Liver (tissue), 9 donors: Measurements from ENCODE around the gene ARL4A. TPM values are rescaled to one million over a fixed set of nuclear protein-coding genes. Genes with fewer than 3 reads are reported as not detected.

Experiments used
- DNase-seq: peaks from one replicate; pipeline ENCODE4 v3.0.0-alpha.2; 2017; ENCODE audit warnings: low spot score
- H3K27ac ChIP-seq, 2 donors: one replicate each; pipeline ENCODE4 v1.7.0; 2013; ENCODE audit warnings: inconsistent platforms in 2 of 2, low read length in 2 of 2, control low read depth in 1 of 2, low read depth in 1 of 2, mild to moderate bottlenecking in 1 of 2
- H3K27me3 ChIP-seq, 4 donors: one replicate each; pipeline versions ENCODE4 v1.6.1 to v1.7.0; 2013; ENCODE audit warnings: low read length in 3 of 4, inconsistent platforms in 1 of 4, mild to moderate bottlenecking in 1 of 4, moderate library complexity in 1 of 4; ENCODE audit not compliant: control insufficient read depth in 4 of 4, insufficient read depth in 4 of 4
- H3K36me3 ChIP-seq, 4 donors: one replicate each; pipeline versions ENCODE4 v1.6.1 to v1.7.0; 2013; ENCODE audit warnings: low read length in 3 of 4, mild to moderate bottlenecking in 3 of 4, low read depth in 1 of 4, moderate library complexity in 1 of 4; ENCODE audit not compliant: control insufficient read depth in 4 of 4, insufficient read depth in 3 of 4
- H3K4me1 ChIP-seq, 4 donors: one replicate each; pipeline versions ENCODE4 v1.6.1 to v1.7.0; 2013; ENCODE audit warnings: low read length in 3 of 4, mild to moderate bottlenecking in 3 of 4, moderate library complexity in 1 of 4; ENCODE audit not compliant: control insufficient read depth in 4 of 4, insufficient read depth in 4 of 4
- H3K4me3 ChIP-seq, 3 donors: one replicate each; pipeline versions ENCODE4 v1.6.1 to v1.7.0; 2013; ENCODE audit warnings: low read length in 3 of 3, control low read depth in 1 of 3, low read depth in 1 of 3, mild to moderate bottlenecking in 1 of 3
- H3K9ac ChIP-seq, 2 donors: one replicate each; pipeline ENCODE4 v1.7.0; 2013; ENCODE audit warnings: low read length in 2 of 2, mild to moderate bottlenecking in 2 of 2, moderate library complexity in 2 of 2, control low read depth in 1 of 2, low read depth in 1 of 2
- H3K9me3 ChIP-seq, 4 donors: one replicate each; pipeline versions ENCODE4 v1.6.1 to v1.7.0; 2013; ENCODE audit warnings: low read length in 3 of 4; ENCODE audit not compliant: control insufficient read depth in 4 of 4
- EGR1 ChIP-seq, 2 donors: IDR thresholded peaks; 2 replicates each; pipeline ENCODE4 v1.6.1; 2016 to 2018; ENCODE audit warnings: antibody characterized with exemption in 2 of 2, low read depth in 2 of 2
- FOXA1 ChIP-seq: IDR thresholded peaks from 2 replicates; pipeline ENCODE4 v1.6.1; 2016; ENCODE audit warnings: antibody characterized with exemption
- FOXA2 ChIP-seq: IDR thresholded peaks from 2 replicates; pipeline ENCODE4 v1.6.1; 2016; ENCODE audit warnings: antibody characterized with exemption
- GABPA ChIP-seq, 2 donors: IDR thresholded peaks in 1 of 2; conservative IDR thresholded peaks in 1 of 2; 2 replicates each; pipeline ENCODE4 v1.6.1; 2016; ENCODE audit warnings: antibody characterized with exemption in 2 of 2, mild to moderate bottlenecking in 1 of 2, moderate library complexity in 1 of 2
- HNF4A ChIP-seq, 2 donors: conservative IDR thresholded peaks; 2 replicates each; pipeline ENCODE4 v1.6.1; 2016; ENCODE audit warnings: antibody characterized with exemption in 2 of 2, mild to moderate bottlenecking in 2 of 2
- HNF4G ChIP-seq: IDR thresholded peaks from 2 replicates; pipeline ENCODE4 v1.6.1; 2016; ENCODE audit warnings: antibody characterized with exemption
- JUND ChIP-seq, 2 donors: IDR thresholded peaks; 2 replicates each; pipeline ENCODE4 v1.6.1; 2016; ENCODE audit warnings: antibody characterized with exemption in 2 of 2
- RAD21 ChIP-seq, 2 donors: IDR thresholded peaks; 2 replicates each; pipeline ENCODE4 v1.6.1; 2016; ENCODE audit warnings: antibody characterized with exemption in 2 of 2, mild to moderate bottlenecking in 2 of 2
- RXRA ChIP-seq, 2 donors: IDR thresholded peaks; 2 replicates each; pipeline ENCODE4 v1.6.1; 2017 to 2018; ENCODE audit warnings: antibody characterized with exemption in 2 of 2, mild to moderate bottlenecking in 1 of 2
- SP1 ChIP-seq: IDR thresholded peaks from 2 replicates; pipeline ENCODE4 v1.6.1; 2018; ENCODE audit warnings: antibody characterized with exemption, mild to moderate bottlenecking
- polyA plus RNA-seq, 2 donors: library from polyadenylated mRNA; stranded (reverse) in 1 of 2; unstranded in 1 of 2; fragments of 200-250 nt in 1 of 2; fragments of >200 nt in 1 of 2; fragmentation: Nextera tagmentation in 1 of 2; extraction: Ambion mirVana in 1 of 2; gene quantifications; one replicate each; pipeline versions ENCODE4 v1.2.1 to v1.2.3, GENCODE V29; 2013 to 2015
- total RNA-seq, 2 donors: library from RNA; depleted of rRNA; stranded (reverse); fragments of >200 nt; gene quantifications; one replicate each; pipeline ENCODE4 v1.2.3, GENCODE V29; 2014
- TF ChIP-seq, protein P1 (sequence below): fragments of 150-350 bp; IDR thresholded peaks from 2 replicates; pipeline ENCODE4 v1.5.1; 2017; ENCODE audit warnings: improper control_type of control experiment, low read depth, low read length; ENCODE audit not compliant: missing input control
- TF ChIP-seq, protein P2 (sequence below): IDR thresholded peaks from 2 replicates; pipeline ENCODE4 v1.6.1; 2016; ENCODE audit warnings: antibody characterized with exemption
- TF ChIP-seq, protein P3 (sequence below): IDR thresholded peaks from 2 replicates; pipeline ENCODE4 v1.6.1; 2016; ENCODE audit warnings: antibody characterized with exemption
- TF ChIP-seq, protein P4 (sequence below): IDR thresholded peaks from 2 replicates; pipeline ENCODE4 v1.6.1; 2016; ENCODE audit warnings: antibody characterized with exemption, mild to moderate bottlenecking
- TF ChIP-seq, protein P5 (sequence below): IDR thresholded peaks from 2 replicates; pipeline ENCODE4 v1.6.1; 2016; ENCODE audit warnings: antibody characterized with exemption
- donor health status: healthy.
- donor health status: healthy.
- donor health status: healthy.
- donor health status: healthy.
- donor health status: healthy.

ARL4A gene
- total and polyA plus RNA-seq, 4 donors, result 7.5 to 77.3 (median 16.0) TPM

DNA sequence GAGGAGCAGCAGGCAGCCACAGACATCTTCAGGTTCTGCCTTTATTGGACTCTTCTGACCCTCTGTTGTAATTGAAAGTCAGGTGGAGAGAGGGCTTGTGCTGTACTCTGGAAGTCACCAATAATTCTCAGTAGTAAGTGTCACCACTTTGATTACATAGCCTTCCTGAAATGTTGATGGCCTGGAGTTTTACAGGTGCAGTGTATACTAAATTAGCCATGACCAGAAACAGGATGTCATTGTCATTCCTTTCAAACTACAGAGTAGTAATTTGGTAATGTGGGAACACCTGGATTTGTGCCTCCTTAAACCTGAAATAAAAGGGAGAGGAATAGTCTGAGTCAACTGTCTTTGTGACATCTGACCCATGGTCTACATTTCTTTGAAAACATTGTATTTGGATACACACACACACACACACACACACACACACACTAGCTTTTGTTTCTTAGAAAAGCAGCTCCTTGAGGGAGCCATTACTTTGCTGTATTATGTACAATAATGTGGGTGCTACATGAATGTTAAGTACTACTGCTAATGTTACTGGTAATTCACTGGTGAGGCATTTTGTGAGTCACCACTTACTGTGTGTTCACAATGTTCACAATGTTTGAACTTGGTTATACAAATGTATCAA, 19.6 kb downstream of the ARL4A start:
- Histone ChIP-seq H3K9ac (no peak overlapping the region), H3K4me1 (no peaks in the 10 kb centered on the region), H3K27ac (no peak overlapping the region), H3K4me3 (no peak overlapping the region), H3K9me3 (no peaks in the 10 kb centered on the region), H3K36me3 (no peaks in the 10 kb centered on the region), H3K27me3 (no peaks in the 10 kb centered on the region)
- TF ChIP-seq, protein P1, sequence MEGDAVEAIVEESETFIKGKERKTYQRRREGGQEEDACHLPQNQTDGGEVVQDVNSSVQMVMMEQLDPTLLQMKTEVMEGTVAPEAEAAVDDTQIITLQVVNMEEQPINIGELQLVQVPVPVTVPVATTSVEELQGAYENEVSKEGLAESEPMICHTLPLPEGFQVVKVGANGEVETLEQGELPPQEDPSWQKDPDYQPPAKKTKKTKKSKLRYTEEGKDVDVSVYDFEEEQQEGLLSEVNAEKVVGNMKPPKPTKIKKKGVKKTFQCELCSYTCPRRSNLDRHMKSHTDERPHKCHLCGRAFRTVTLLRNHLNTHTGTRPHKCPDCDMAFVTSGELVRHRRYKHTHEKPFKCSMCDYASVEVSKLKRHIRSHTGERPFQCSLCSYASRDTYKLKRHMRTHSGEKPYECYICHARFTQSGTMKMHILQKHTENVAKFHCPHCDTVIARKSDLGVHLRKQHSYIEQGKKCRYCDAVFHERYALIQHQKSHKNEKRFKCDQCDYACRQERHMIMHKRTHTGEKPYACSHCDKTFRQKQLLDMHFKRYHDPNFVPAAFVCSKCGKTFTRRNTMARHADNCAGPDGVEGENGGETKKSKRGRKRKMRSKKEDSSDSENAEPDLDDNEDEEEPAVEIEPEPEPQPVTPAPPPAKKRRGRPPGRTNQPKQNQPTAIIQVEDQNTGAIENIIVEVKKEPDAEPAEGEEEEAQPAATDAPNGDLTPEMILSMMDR, result no peak
- TF ChIP-seq RXRA (IDR thresholded peaks at IDR 0.05) (no peak), HNF4G (no peak), SP1 (no peak), EGR1 (IDR thresholded peaks at IDR 0.05; ENCODE audit: low read depth in 2 of 2) (no peak), GABPA (IDR thresholded peaks at IDR 0.05 in 1 of 2, conservative IDR thresholded peaks at IDR 0.05 in 1 of 2) (no peak), JUND (IDR thresholded peaks at IDR 0.05) (no peak), FOXA1 (no peak)
- TF ChIP-seq, protein P2, sequence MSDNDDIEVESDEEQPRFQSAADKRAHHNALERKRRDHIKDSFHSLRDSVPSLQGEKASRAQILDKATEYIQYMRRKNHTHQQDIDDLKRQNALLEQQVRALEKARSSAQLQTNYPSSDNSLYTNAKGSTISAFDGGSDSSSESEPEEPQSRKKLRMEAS, result no peak
- TF ChIP-seq, protein P3, sequence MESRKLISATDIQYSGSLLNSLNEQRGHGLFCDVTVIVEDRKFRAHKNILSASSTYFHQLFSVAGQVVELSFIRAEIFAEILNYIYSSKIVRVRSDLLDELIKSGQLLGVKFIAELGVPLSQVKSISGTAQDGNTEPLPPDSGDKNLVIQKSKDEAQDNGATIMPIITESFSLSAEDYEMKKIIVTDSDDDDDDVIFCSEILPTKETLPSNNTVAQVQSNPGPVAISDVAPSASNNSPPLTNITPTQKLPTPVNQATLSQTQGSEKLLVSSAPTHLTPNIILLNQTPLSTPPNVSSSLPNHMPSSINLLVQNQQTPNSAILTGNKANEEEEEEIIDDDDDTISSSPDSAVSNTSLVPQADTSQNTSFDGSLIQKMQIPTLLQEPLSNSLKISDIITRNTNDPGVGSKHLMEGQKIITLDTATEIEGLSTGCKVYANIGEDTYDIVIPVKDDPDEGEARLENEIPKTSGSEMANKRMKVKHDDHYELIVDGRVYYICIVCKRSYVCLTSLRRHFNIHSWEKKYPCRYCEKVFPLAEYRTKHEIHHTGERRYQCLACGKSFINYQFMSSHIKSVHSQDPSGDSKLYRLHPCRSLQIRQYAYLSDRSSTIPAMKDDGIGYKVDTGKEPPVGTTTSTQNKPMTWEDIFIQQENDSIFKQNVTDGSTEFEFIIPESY, result no peak
- TF ChIP-seq, protein P4, sequence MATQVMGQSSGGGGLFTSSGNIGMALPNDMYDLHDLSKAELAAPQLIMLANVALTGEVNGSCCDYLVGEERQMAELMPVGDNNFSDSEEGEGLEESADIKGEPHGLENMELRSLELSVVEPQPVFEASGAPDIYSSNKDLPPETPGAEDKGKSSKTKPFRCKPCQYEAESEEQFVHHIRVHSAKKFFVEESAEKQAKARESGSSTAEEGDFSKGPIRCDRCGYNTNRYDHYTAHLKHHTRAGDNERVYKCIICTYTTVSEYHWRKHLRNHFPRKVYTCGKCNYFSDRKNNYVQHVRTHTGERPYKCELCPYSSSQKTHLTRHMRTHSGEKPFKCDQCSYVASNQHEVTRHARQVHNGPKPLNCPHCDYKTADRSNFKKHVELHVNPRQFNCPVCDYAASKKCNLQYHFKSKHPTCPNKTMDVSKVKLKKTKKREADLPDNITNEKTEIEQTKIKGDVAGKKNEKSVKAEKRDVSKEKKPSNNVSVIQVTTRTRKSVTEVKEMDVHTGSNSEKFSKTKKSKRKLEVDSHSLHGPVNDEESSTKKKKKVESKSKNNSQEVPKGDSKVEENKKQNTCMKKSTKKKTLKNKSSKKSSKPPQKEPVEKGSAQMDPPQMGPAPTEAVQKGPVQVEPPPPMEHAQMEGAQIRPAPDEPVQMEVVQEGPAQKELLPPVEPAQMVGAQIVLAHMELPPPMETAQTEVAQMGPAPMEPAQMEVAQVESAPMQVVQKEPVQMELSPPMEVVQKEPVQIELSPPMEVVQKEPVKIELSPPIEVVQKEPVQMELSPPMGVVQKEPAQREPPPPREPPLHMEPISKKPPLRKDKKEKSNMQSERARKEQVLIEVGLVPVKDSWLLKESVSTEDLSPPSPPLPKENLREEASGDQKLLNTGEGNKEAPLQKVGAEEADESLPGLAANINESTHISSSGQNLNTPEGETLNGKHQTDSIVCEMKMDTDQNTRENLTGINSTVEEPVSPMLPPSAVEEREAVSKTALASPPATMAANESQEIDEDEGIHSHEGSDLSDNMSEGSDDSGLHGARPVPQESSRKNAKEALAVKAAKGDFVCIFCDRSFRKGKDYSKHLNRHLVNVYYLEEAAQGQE, result no peak
- TF ChIP-seq, protein P5, sequence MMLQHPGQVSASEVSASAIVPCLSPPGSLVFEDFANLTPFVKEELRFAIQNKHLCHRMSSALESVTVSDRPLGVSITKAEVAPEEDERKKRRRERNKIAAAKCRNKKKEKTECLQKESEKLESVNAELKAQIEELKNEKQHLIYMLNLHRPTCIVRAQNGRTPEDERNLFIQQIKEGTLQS, result no peak
- no peak for DNase-seq

DNA sequence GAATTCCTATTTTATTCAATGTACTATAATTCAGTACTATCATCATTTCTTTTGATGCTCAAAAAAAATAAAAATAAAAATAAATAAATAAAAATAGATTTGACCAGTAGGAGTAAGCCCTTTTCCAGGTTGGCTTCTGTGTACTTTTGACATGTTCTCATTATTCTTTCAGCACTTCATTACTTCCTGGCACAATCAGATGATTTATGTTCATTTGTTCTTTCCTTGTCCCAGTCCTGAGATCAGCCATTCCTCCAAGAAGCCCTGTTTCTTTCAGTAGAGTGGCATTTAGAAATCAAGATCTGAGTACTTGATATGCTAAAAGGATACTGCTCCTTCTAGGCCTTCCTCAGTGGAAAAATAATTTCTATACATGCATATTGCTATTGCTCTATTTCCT, 20.9 kb downstream of the ARL4A start:
- H3K4me1 ChIP-seq, result no peaks in the 10 kb centered on the region
- no peak overlapping the region for H3K9ac ChIP-seq
- DNase-seq, result no peak
- TF ChIP-seq EGR1 (IDR thresholded peaks at IDR 0.05; ENCODE audit: low read depth in 2 of 2), result no peak
- TF ChIP-seq FOXA1, result no peak
- no peak for TF ChIP-seq GABPA (IDR thresholded peaks at IDR 0.05 in 1 of 2, conservative IDR thresholded peaks at IDR 0.05 in 1 of 2)
- TF ChIP-seq, protein P1, result no peak
- no peak for TF ChIP-seq HNF4G
- TF ChIP-seq RAD21 (IDR thresholded peaks at IDR 0.05), result no peak
- TF ChIP-seq, protein P3, result no peak
- TF ChIP-seq RXRA (IDR thresholded peaks at IDR 0.05), result no peak
- TF ChIP-seq, protein P5, result no peak
- no peak for TF ChIP-seq FOXA2
- TF ChIP-seq HNF4A (conservative IDR thresholded peaks at IDR 0.05), result no peak
- TF ChIP-seq, protein P2, result no peak
- H3K4me3 ChIP-seq, result no peak overlapping the region
- H3K27ac ChIP-seq, result no peak overlapping the region
- H3K9me3 ChIP-seq, result no peaks in the 10 kb centered on the region
- H3K36me3 ChIP-seq, result no peaks in the 10 kb centered on the region
- H3K27me3 ChIP-seq, result no peaks in the 10 kb centered on the region
